ENCODE measurements around the gene FZD7. TPM values are rescaled to one million over a fixed set of nuclear protein-coding genes. Genes with fewer than 3 reads are reported as not detected.

The FZD7 gene
- total and polyA plus RNA-seq, 3 donors from 2014 or later = 7.1 to 9.1 (median 8.3) TPM

- H3K9me3 ChIP-seq = no peaks in the 10 kb centered on the region
- TF ChIP-seq POLR2A (IDR thresholded peaks at IDR 0.05) (no peak), CTCF (IDR thresholded peaks at IDR 0.05) (no peak)
- intact Hi-C loops (cut with DNase I; ENCODE audit: low total_unique reads) = no loop called here
- no peaks in the 10 kb centered on the region for H3K4me1 ChIP-seq
- DNase-seq = no peak
- H3K36me3 ChIP-seq (ENCODE audit: low read depth, missing control alignments) = no peaks in the 10 kb centered on the region
- no peak overlapping the region for H3K27ac ChIP-seq
- H3K27me3 ChIP-seq = no peaks in the 10 kb centered on the region
- 85 to 88% methylated on average over 8 of the region's 8 CpGs for WGBS, 2 donors
- no peak overlapping the region for H3K4me3 ChIP-seq
Observed at GRCh38 chr2:202022755-202023154, 10.9 kb upstream of the FZD7 start.

- H3K9me3 ChIP-seq = no peaks in the 10 kb centered on the region
- intact Hi-C loops (cut with DNase I; ENCODE audit: low total_unique reads) = no loop called here
- no peak overlapping the region for H3K4me3 ChIP-seq
- no peaks in the 10 kb centered on the region for H3K27me3 ChIP-seq
- DNase-seq = no peak
- no peaks in the 10 kb centered on the region for H3K36me3 ChIP-seq (ENCODE audit: low read depth, missing control alignments)
- WGBS, 2 donors = 75 to 77% methylated on average over 10 of the region's 10 CpGs
- no peak overlapping the region for H3K27ac ChIP-seq
- no peaks in the 10 kb centered on the region for H3K4me1 ChIP-seq
- TF ChIP-seq POLR2A (IDR thresholded peaks at IDR 0.05) (no peak), CTCF (IDR thresholded peaks at IDR 0.05) (no peak)
Observed at GRCh38 chr2:202023198-202023903, 10.3 kb upstream of the FZD7 start.

GRCh38 chr2:202023904-202024266 lies 9.8 kb upstream of the FZD7 start:
- intact Hi-C loops (cut with DNase I; ENCODE audit: low total_unique reads) = no loop called here
- no peaks in the 10 kb centered on the region for H3K9me3 ChIP-seq
- H3K36me3 ChIP-seq (ENCODE audit: low read depth, missing control alignments) = no peaks in the 10 kb centered on the region
- H3K4me3 ChIP-seq = no peak overlapping the region
- no peaks in the 10 kb centered on the region for H3K27me3 ChIP-seq
- H3K27ac ChIP-seq = no peak overlapping the region
- no peaks in the 10 kb centered on the region for H3K4me1 ChIP-seq
- DNase-seq = no peak
- TF ChIP-seq POLR2A (IDR thresholded peaks at IDR 0.05) (no peak), CTCF (IDR thresholded peaks at IDR 0.05) (no peak)
- WGBS, 2 donors = 91 to 94% methylated on average over 8 of the region's 8 CpGs

- WGBS, 2 donors = 92 to 94% methylated on average over 9 of the region's 9 CpGs
- Histone ChIP-seq H3K4me3 (no peak overlapping the region), H3K27me3 (no peaks in the 10 kb centered on the region), H3K9me3 (no peaks in the 10 kb centered on the region), H3K36me3 (ENCODE audit: low read depth, missing control alignments) (no peaks in the 10 kb centered on the region), H3K27ac (no peak overlapping the region), H3K4me1 (no peaks in the 10 kb centered on the region)
- no peak for TF ChIP-seq POLR2A (IDR thresholded peaks at IDR 0.05)
- no peak for TF ChIP-seq CTCF (IDR thresholded peaks at IDR 0.05)
- no peak for DNase-seq
- intact Hi-C loops (cut with DNase I; ENCODE audit: low total_unique reads) = no loop called here
Observed at GRCh38 chr2:202024871-202025270, 8.8 kb upstream of the FZD7 start.

- no peaks in the 10 kb centered on the region for H3K4me1 ChIP-seq
- H3K36me3 ChIP-seq (ENCODE audit: low read depth, missing control alignments) = no peaks in the 10 kb centered on the region
- intact Hi-C loops (cut with DNase I; ENCODE audit: low total_unique reads) = no loop called here
- H3K27me3 ChIP-seq = no peaks in the 10 kb centered on the region
- WGBS, 2 donors = 78 to 90% methylated on average over 5 of the region's 5 CpGs
- TF ChIP-seq CTCF (IDR thresholded peaks at IDR 0.05) = no peak
- no peak for TF ChIP-seq POLR2A (IDR thresholded peaks at IDR 0.05)
- H3K27ac ChIP-seq = no peak overlapping the region
- no peak for DNase-seq
- no peak overlapping the region for H3K4me3 ChIP-seq
- no peaks in the 10 kb centered on the region for H3K9me3 ChIP-seq
Observed at GRCh38 chr2:202025816-202026215, 7.8 kb upstream of the FZD7 start.

Data from testis (tissue), 3 donors.